NCI-H146 treated with DMSO at 0.1 percent for 48 hours (cell line): ENCODE results near the gene PHACTR3.

Source experiments
- DNase-seq: peaks from one replicate; lab custom pipeline; 2025; ENCODE audit not compliant: unreplicated experiment; lab: John Stamatoyannopoulos, UW

PHACTR3 gene

GRCh38 chr20:59645271-59645670, 40.9 kb downstream of the PHACTR3 start:
- no peak for DNase-seq

GRCh38 chr20:59645761-59646171, 41.4 kb downstream of the PHACTR3 start:
- DNase-seq: no peak

GRCh38 chr20:59646487-59646886, 42.1 kb downstream of the PHACTR3 start:
- DNase-seq: no peak

GRCh38 chr20:59647271-59647670, 42.9 kb downstream of the PHACTR3 start:
- no peak for DNase-seq

- DNase-seq: no peak
Measured at GRCh38 chr20:59648466-59649070, 44.2 kb downstream of the PHACTR3 start.

- no peak for DNase-seq
Measured at GRCh38 chr20:59650418-59650817, 46.1 kb downstream of the PHACTR3 start.

GRCh38 chr20:59652381-59652780, 48.0 kb downstream of the PHACTR3 start:
- DNase-seq: no peak

- DNase-seq: no peak
Measured at GRCh38 chr20:59656417-59656816, 52.1 kb downstream of the PHACTR3 start.

- DNase-seq: no peak
Measured at GRCh38 chr20:59657459-59658046, 53.2 kb downstream of the PHACTR3 start.

- DNase-seq: no peak
Measured at GRCh38 chr20:59660471-59660870, 56.1 kb downstream of the PHACTR3 start.

GRCh38 chr20:59661153-59661552, 56.8 kb downstream of the PHACTR3 start:
- DNase-seq: no peak

GRCh38 chr20:59661621-59662020, 57.3 kb downstream of the PHACTR3 start:
- DNase-seq: no peak

GRCh38 chr20:59662161-59662560, 57.8 kb downstream of the PHACTR3 start:
- DNase-seq: no peak

GRCh38 chr20:59662856-59663512, 58.6 kb downstream of the PHACTR3 start:
- no peak for DNase-seq

- DNase-seq: no peak
Measured at GRCh38 chr20:59663513-59664060, 59.2 kb downstream of the PHACTR3 start.

- no peak for DNase-seq
Measured at GRCh38 chr20:59664421-59664941, 60.1 kb downstream of the PHACTR3 start.

GRCh38 chr20:59665656-59666555, 61.6 kb downstream of the PHACTR3 start:
- no peak for DNase-seq

- DNase-seq: no peak
Measured at GRCh38 chr20:59666586-59666985, 62.2 kb downstream of the PHACTR3 start.

- DNase-seq: no peak
Measured at GRCh38 chr20:59667131-59667530, 62.8 kb downstream of the PHACTR3 start.

GRCh38 chr20:59667981-59668515, 63.7 kb downstream of the PHACTR3 start:
- no peak for DNase-seq
